Vagina (tissue), 2 donors: Measurements from ENCODE around the gene NUP210.

Source experiments
- POLR2A ChIP-seq, 2 donors: fragments of 450-650 bp; IDR thresholded peaks; one replicate each; pipeline ENCODE4 v1.6.1; 2017; ENCODE audit warnings: antibody characterized with exemption in 2 of 2, mild to moderate bottlenecking in 2 of 2, moderate library complexity in 2 of 2
- POLR2AphosphoS5 ChIP-seq, 2 donors: sonication (generic); formaldehyde crosslinking; IDR thresholded peaks; one replicate each; pipeline ENCODE4 v1.9.0; 2017; ENCODE audit warnings: antibody characterized with exemption in 2 of 2, mild to moderate bottlenecking in 2 of 2, low read depth in 1 of 2; ENCODE audit not compliant: insufficient read depth in 1 of 2
- TF ChIP-seq, protein P1 (sequence below), 3 experiments: fragments of 450-650 bp in 2 of 3; fragments of 200-600 bp in 1 of 3; sonication (generic) in 1 of 3; IDR thresholded peaks; one replicate each; pipeline ENCODE4 v1.5.1; 2017 to 2019; ENCODE audit warnings: antibody characterized with exemption in 3 of 3, mild to moderate bottlenecking in 2 of 3, moderate library complexity in 2 of 3

DNA sequence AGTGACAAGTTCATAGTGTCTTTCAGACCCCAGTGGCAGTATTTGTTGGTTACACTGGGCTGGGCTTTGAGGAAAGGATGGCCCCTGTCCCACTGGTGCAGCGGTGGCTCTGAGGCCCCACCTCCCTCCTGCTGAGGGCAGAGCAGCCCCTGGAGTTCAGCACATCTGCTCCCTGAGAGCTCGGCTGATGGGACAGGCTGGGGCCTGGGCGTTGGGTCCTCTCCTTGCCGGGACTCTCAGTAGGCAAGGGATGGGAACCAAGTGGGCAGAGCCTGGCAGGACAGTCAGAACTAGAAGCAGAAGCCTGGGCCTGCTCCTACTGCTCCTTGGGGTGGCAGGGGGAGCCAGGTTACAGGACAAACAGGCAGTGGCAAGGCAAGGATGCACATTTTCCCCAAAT is 114.5 kb downstream of the NUP210 start:
- TF ChIP-seq, protein P1, sequence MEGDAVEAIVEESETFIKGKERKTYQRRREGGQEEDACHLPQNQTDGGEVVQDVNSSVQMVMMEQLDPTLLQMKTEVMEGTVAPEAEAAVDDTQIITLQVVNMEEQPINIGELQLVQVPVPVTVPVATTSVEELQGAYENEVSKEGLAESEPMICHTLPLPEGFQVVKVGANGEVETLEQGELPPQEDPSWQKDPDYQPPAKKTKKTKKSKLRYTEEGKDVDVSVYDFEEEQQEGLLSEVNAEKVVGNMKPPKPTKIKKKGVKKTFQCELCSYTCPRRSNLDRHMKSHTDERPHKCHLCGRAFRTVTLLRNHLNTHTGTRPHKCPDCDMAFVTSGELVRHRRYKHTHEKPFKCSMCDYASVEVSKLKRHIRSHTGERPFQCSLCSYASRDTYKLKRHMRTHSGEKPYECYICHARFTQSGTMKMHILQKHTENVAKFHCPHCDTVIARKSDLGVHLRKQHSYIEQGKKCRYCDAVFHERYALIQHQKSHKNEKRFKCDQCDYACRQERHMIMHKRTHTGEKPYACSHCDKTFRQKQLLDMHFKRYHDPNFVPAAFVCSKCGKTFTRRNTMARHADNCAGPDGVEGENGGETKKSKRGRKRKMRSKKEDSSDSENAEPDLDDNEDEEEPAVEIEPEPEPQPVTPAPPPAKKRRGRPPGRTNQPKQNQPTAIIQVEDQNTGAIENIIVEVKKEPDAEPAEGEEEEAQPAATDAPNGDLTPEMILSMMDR (IDR thresholded peaks at IDR 0.05): no peak
- TF ChIP-seq POLR2AphosphoS5 (IDR thresholded peaks at IDR 0.05; ENCODE audit: insufficient read depth in 1 of 2, low read depth in 1 of 2) (no peak), POLR2A (IDR thresholded peaks at IDR 0.05) (no peak)
